GM19452 (cell line): ENCODE results near the gene ARID3B.
"Not testable (repeated sequence)": the region's sequence is repeated elsewhere in the genome, so short reads cannot be mapped to it uniquely, and the experiment has no call there.

Source experiments
- ATAC-seq: cut with Tn5 transposase; IDR thresholded peaks from one replicate; pipeline ENCODE4 v1.9.1; 2021; ENCODE audit not compliant: unreplicated experiment

The ARID3B gene

GRCh38 chr15:74531144-74531811, 9.7 kb upstream of the ARID3B start:
- no peak for ATAC-seq

- ATAC-seq: no peak
These were observed 5.5 kb upstream of the ARID3B start for GRCh38 chr15:74535388-74536084.

GRCh38 chr15:74537736-74538135, 3.3 kb upstream of the ARID3B start:
- ATAC-seq: no peak

GRCh38 chr15:74539521-74539920, 1.5 kb upstream of the ARID3B start:
- ATAC-seq: not testable (repeated sequence)

GRCh38 chr15:74540161-74540760, 759 bp upstream of the ARID3B start:
- ATAC-seq: peak; percentile 1

- peak; percentile 43 for ATAC-seq
These were observed 610 bp downstream of the ARID3B start for GRCh38 chr15:74541494-74542165.

GRCh38 chr15:74542166-74543042, 1.4 kb downstream of the ARID3B start:
- ATAC-seq: no peak

- ATAC-seq: no peak
These were observed 2.0 kb downstream of the ARID3B start for GRCh38 chr15:74543043-74543422.

- no peak for ATAC-seq
These were observed 2.6 kb downstream of the ARID3B start for GRCh38 chr15:74543583-74543982.

- no peak for ATAC-seq
These were observed 4.1 kb downstream of the ARID3B start for GRCh38 chr15:74545086-74545485.

GRCh38 chr15:74545776-74546656, 5.0 kb downstream of the ARID3B start:
- ATAC-seq: peak; percentile 53

- no peak for ATAC-seq
These were observed 6.6 kb downstream of the ARID3B start for GRCh38 chr15:74547616-74548015.

- no peak for ATAC-seq
These were observed 7.2 kb downstream of the ARID3B start for GRCh38 chr15:74548241-74548640.

GRCh38 chr15:74549816-74550215, 8.8 kb downstream of the ARID3B start:
- no peak for ATAC-seq

GRCh38 chr15:74551714-74552113, 10.7 kb downstream of the ARID3B start:
- no peak for ATAC-seq

GRCh38 chr15:74552773-74553441, 11.9 kb downstream of the ARID3B start:
- no peak for ATAC-seq

GRCh38 chr15:74555192-74555591, 14.2 kb downstream of the ARID3B start:
- ATAC-seq: no peak

- no peak for ATAC-seq
These were observed 17.7 kb downstream of the ARID3B start for GRCh38 chr15:74558706-74559105.

- no peak for ATAC-seq
These were observed 22.4 kb downstream of the ARID3B start for GRCh38 chr15:74563442-74563841.
